GM19372 (cell line): ENCODE results near the gene FOS.
"Not testable (repeated sequence)": the region's sequence is repeated elsewhere in the genome, so short reads cannot be mapped to it uniquely, and the experiment has no call there.

Experiments
- ATAC-seq: cut with Tn5 transposase; IDR thresholded peaks from one replicate; pipeline ENCODE4 v1.9.1; 2021; ENCODE audit warnings: mild to moderate bottlenecking, low read depth, moderate library complexity; ENCODE audit not compliant: unreplicated experiment

FOS gene

DNA sequence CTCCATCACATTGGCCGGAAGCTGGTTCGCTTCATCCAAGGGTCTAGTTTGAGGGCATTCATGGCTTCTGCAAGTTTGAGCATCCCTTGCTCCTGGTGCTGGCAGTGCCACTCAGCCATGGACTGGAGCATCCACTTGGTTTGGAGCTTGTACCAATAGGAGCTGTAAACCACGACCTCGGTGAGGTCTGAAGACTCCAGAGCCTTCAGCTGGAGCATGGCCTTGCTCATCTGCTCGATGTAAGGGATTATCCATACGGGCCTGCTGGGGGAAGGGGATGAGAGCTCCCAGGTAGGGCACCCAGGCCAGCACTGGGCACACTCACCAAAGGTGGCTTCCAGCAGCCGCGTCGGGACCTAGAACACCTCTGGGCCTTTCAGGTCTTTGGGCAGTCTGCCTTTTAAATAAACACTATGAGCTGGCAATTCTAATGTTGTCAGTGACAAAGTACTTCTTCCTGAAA is 13.5 kb downstream of the FOS start:
- ATAC-seq: no peak

DNA sequence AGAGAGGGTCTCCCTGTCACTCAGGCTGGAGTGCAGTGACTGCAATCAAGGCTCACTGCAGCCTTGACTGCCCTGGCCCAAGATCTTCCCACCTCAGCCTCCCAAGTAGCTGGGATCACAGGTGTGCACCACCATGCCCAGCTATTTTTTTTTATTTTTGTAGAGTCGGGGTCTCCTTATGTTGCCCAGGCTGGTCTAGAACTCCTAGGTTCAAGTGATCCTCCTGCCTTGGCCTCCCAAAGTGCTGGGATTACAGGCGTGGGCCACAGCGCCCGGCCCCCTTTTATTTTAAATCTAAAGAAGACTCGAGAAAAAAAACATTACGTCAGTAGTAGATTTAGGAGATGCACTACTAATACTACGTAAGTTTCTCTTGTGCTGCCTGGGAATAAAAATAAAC is 14.3 kb downstream of the FOS start:
- ATAC-seq: no peak

DNA sequence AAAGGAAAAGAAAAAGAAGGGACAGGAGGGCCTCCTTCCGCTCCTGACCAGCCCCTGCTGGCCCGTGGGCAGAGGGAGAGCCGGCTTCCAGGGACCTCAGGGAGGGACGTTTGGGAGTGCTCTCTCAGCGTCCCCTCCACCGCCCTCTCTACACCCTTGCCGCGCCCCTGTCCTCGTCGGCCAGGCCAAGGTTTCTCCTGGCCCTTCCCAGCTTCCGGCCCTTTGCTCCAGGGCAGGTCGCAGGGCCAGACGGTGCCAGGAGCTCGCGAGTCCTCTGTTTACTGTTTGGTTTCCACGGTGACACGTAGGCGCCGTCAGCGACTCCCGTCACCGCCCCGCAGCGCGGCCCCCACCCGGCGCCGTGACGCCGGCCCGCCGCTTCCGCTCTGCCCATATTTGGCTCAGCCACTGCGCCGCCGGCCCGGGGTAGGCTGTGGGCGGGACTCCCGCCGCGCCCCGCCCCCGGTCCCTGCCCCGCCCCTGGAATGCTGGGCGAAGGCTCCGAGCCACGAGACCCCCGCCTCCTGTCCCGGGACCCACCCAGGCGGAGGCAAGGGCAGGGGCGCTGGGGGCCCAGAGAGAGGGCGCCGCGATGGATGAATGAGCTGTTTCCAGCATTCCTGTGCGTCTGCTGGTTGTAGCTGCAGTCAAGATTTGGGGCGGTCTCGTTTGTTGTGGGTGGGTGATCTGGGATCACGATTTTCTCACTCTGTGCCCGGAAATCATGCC is 15.5 kb downstream of the FOS start:
- ATAC-seq: peak; percentile 98

DNA sequence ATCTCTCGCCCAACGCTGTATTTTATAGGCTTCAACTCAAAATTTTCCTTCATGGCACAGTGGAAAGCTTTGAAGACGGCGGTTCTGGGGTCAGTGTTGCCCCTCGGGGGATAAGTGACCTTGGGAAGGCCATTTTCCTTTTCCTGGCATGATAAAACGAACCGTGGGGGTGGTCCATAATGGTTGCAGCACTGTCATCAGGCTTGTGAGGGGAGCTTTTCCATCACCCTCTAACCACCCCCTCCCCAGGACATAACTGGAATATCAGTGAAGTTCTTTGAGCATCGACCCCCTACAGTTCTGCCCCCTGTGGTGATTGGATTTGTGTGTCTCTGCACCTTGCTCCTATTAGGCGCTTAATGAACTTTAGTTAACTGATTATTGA is 16.0 kb downstream of the FOS start:
- no peak for ATAC-seq

DNA sequence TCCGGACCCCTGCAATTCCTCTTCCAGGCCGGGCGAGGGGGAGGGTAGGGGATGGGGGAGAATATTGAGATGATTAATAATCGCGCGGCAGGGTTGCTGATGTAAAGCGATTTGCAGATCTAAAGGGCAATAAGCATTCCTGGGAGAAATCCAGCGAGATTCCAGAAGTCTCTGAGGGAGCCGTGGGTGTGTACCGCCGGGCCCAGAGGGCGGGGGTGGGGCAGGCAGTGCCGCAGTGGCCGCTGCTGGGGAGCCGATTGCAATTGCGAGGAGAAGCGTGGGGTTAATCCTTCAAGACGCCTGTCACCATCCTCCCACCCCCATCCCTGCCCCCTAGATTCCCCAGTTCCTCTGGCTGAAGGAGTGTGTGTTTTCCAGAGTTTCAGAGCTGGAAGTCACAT is 16.4 kb downstream of the FOS start:
- no peak for ATAC-seq

DNA sequence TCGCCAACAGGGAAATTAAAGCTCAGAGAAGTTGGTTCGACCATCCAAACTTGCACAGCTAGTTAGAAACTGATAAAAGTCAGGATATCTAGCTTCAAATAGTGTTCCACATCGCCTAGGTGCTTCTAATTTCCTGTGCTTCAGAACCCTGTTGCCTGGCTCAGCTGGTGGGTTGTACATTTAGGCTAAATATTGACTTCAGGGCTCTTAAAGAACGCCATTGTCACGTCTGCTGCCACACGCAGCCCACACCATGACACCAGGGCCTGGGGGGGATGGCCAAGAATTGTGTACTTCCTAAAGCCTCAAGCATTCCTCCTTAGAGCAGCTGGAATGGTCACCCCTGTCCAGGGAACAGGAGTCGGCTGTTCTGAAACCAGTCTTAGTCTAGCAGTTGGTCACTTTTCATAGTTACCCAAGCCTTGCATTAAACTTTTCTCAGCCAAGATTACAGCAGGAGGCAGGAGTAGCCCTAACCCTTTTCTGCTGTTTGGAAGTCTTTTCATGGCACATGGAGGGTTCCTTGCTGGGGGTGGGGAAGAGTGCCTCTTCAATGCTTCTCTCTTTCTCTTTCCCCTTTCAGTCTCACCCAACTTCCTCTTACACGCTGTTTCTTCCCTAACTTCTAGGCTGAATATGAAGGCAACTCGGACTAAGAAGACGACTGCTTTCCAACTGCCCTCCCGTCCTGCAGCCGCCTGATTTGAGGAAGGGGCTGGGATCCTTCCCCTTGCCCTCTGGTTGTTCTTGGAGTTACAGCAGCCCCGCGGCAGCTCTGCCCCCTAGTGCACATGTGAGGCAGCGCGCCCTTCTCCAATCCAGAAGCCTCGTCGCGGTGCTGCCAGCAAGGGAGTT is 17.1 kb downstream of the FOS start:
- no peak for ATAC-seq

- ATAC-seq: no peak
Observed at GRCh38 chr14:75297411-75298040, 18.9 kb downstream of the FOS start.

DNA sequence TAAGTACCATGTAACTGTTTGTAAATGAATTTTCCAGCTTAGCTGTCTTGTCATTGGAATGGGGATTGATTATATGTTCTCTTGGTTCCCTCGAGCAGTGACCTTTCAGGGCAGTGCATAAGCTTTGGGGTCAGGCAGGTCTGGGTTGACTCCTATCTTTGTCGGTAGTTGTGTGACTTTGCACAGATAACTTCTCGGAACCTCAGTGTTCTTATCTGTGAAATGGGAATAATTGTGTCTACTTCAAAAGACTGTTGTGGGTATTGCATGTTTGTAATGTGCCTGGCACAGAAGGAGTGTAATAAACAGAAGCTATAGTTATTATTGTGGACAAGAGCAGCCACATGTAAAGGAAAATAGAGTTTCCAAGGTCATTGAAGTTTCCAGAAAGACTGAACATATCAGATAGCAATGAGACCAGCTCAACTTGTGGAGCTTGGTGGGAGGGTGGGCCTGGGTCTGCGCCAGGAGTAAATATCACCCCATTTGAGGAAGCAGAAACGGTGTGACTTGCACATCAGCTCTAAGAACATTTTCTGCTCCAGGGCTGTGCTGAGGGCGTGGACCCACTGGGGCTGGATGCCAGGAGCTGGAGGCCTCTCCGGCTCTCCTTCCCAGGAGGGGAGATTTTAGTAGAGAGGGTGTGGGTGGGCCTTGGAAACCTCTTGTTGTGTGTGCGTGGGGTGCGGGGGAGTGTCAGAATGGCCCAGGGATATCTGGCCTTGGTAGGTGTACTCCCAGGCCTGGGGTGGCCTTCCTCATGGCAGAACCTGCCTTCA is 19.7 kb downstream of the FOS start:
- no peak for ATAC-seq

DNA sequence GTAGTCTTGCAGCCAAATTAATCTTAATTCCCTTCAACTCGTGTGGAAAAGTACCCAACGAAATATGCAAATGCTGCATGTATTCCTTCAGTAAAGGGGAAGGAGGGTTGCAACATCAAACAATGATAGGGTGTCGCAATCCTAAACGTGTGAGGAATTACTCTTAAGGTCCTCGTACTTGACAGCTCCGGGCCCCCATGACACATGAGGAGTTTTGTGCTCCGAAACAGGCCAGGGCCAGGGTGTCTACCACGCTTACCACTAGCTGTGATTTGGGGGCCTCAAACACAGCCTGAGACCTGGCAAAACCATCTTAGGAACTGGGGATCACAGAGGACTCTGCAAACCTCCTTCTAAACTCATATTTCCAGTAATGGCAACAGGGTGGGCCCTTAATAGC is 20.4 kb downstream of the FOS start:
- no peak for ATAC-seq

- ATAC-seq: no peak
Observed at GRCh38 chr14:75299576-75299975, 20.9 kb downstream of the FOS start.

GRCh38 chr14:75301666-75302325 is 23.2 kb downstream of the FOS start:
- ATAC-seq: no peak

GRCh38 chr14:75303381-75303789 is 24.8 kb downstream of the FOS start:
- ATAC-seq: no peak

- not testable (repeated sequence) for ATAC-seq
Observed at GRCh38 chr14:75306410-75306809, 27.8 kb downstream of the FOS start.

- ATAC-seq: no peak
Observed at GRCh38 chr14:75306927-75307699, 28.5 kb downstream of the FOS start.

- no peak for ATAC-seq
Observed at GRCh38 chr14:75307700-75308379, 29.2 kb downstream of the FOS start.

- ATAC-seq: not testable (repeated sequence)
Observed at GRCh38 chr14:75308991-75309390, 30.4 kb downstream of the FOS start.

DNA sequence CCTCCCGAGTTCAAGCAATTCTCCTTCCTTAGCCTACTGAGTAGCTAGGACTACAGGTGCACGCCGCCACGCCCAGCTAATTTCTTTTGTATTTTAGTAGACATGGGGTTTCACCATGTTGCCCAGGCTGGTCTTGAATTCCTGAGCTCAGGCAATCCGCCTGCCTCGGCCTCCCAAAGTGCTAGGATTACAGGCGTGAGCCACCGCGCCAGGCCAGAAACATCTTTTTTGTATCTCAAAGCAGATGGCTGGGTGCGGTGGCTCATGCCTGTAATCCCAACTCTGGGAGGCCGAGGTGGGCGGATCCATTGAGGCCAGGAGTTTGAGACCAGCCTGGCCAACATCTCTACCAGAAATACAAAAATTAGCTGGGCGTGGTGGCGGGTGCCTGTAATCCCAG is 30.9 kb downstream of the FOS start:
- ATAC-seq: not testable (repeated sequence)

DNA sequence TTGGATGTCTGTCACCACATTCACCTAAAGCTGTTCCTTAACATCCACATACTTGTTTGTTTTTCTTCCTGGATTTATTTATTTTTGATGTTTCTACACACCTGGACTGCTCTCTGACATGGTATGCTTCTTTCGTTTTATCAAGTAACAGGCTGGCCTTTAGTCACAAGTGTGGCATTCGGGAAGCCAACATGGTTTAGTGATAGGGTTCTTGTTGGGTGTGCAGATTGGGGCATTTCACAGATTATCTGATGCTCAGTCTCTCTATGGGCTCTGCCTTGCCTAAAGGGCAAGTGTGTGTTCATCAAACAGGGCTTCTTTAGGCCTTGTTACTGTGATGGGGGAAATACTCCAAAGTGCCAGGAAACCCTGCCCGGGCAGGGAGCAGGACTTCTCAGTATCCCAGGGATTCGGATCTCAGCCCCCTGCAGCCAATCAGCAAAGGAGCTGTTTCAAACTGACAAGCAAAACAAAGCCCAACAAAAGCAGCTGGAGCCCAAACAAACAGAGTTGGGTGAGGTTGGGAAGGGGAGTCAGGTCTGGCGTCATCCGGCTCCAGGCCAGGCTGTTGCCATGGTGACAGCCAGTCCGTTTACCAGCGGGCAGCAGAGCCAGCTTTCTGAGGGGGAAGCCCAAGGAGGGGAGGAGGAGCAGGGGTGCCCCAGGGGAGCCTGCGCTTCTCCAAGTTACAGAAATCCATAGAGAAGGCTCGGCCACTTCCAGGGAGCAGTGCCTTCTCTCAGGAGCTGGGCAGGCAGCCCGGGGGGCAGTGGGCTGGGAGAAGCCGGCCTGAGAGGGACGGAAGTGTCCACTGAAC is 31.9 kb downstream of the FOS start:
- no peak for ATAC-seq
